ENCODE data around the gene P2RY12. TPM values are rescaled to one million over a fixed set of nuclear protein-coding genes. Genes with fewer than 3 reads are reported as not detected.
A peak's percentile ranks its signal among the peaks of the same experiment; 100 is the strongest.

P2RY12 gene
- total RNA-seq, 6 donors from 2014 or later, result 0.22 to 3.9 (median 2.8) TPM; not detected in 1

- ATAC-seq (ENCODE audit: low FRiP score in 2 of 2) (peak in 1 of 2 donors; percentile 53), DNase-seq (no peak)
- Histone ChIP-seq H3K27ac (no peak overlapping the region), H3K4me3 (no peak overlapping the region), H3K9me3 (no peaks in the 10 kb centered on the region), H3K36me3 (no peaks in the 10 kb centered on the region), H3K4me1 (no peaks in the 10 kb centered on the region), H3K27me3 (no peaks in the 10 kb centered on the region)
- TF ChIP-seq POLR2A (IDR thresholded peaks at IDR 0.05) (no peak), CTCF (IDR thresholded peaks at IDR 0.05) (peak in 4 of 6 experiments; percentile 6 to 36 (median 25))
- 54 to 65% methylated on average over 3 of the region's 3 CpGs for WGBS, 2 donors
Measured at GRCh38 chr3:151290673-151291072, 93.9 kb downstream of the P2RY12 start.

- no peaks in the 10 kb centered on the region for H3K9me3 ChIP-seq
- H3K27ac ChIP-seq, result no peak overlapping the region
- no peaks in the 10 kb centered on the region for H3K4me1 ChIP-seq
- no peak overlapping the region for H3K4me3 ChIP-seq
- DNase-seq (no peak), ATAC-seq (ENCODE audit: low FRiP score in 2 of 2) (no peak)
- TF ChIP-seq CTCF (IDR thresholded peaks at IDR 0.05) (no peak), POLR2A (IDR thresholded peaks at IDR 0.05) (no peak), POLR2AphosphoS5 (IDR thresholded peaks at IDR 0.05) (no peak), EP300 (IDR thresholded peaks at IDR 0.05) (no peak)
- no peaks in the 10 kb centered on the region for H3K27me3 ChIP-seq
- H3K36me3 ChIP-seq, result no peaks in the 10 kb centered on the region
- 42 to 53% methylated on average over 3 of the region's 3 CpGs for WGBS, 2 donors
Measured at GRCh38 chr3:151289445-151289844, 95.1 kb downstream of the P2RY12 start.

Other genes with a start within 250 kb of the P2RY12 start
- 1 to 10 TPM; 1.0 to 6.6 (median 2.8) TPM for gene GPR171, start 181.5 kb downstream of the P2RY12 start, total RNA-seq
- gene P2RY14, start 106.2 kb downstream of the P2RY12 start, total RNA-seq, result 1 to 10 TPM; 1.7 to 6.2 (median 3.9) TPM
- under 1 TPM in 3 of 6 donors, not detected in 3; 0.30 to 0.69 (median 0.34) TPM for gene GPR87, start 67.9 kb downstream of the P2RY12 start, total RNA-seq
- 10 to 100 TPM in 2 of 6 donors, 1 to 10 TPM in 3, under 1 TPM in 1; 0.67 to 13.4 (median 3.2) TPM for gene P2RY13, start 55.2 kb downstream of the P2RY12 start, total RNA-seq
- 10 to 100 TPM in 5 of 6 donors, 1 to 10 TPM in 1; 9.2 to 27.2 (median 22.9) TPM for gene IGSF10, start 76.3 kb upstream of the P2RY12 start, total RNA-seq